Fibroblast of mammary gland (primary cell): ENCODE measurements around the gene VSTM4.

ENCODE experiments used
- DNase-seq: peaks from one replicate; pipeline ENCODE4 v3.0.0-alpha.2; 2010; ENCODE audit warnings: low read depth
- H3K4me3 ChIP-seq: 2 replicates; pipeline ENCODE4 v1.5.1; 2011; ENCODE audit warnings: low read depth, mild to moderate bottlenecking, low read length, moderate library complexity; ENCODE audit not compliant: control insufficient read depth
- CTCF ChIP-seq: conservative IDR thresholded peaks from 2 replicates; pipeline ENCODE4 v1.5.1; 2011; ENCODE audit warnings: low read depth, low read length, inconsistent platforms; ENCODE audit not compliant: control insufficient read depth, insufficient read depth

VSTM4 gene

DNA sequence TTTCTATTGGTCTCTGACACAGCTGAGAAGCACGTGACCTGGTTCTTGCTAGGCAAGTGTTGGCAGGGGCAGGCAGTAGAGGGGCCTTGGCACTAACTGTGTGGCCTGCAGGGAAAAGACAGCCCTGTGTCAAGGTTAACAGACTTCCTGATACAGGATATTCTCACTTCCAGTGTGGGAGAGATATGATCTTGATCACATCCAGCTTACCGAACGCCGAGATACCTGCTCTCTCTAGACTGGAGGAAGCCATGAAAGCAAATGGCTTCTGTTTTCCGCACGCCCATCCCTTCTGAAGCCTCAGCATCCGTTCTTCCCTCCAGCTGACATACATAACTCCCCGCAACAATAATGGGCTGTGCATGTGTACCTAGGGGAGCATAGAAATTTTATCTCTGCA is 79.4 kb downstream of the VSTM4 start:
- TF ChIP-seq CTCF, result no peak
- H3K4me3 ChIP-seq, result no peak overlapping the region
- DNase-seq, result no peak

DNA sequence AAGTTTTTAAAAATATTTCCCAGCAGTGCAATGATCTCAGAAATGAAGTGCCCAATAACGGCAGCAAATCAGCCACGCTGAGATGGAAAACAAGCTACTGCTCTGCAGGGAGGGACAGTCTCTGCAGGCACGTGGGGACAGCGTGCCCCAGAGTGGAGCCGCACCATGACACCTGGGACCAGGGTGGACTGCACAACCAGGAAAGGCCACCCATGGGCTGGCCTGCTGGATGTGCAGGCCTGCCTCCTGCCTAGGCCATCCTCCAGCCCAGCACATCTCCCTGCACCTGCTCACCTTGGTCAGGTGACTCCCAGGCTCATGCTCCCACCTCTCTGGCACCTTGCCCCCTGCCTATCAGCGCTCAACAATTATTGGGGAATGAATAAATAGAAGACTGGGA is 80.4 kb downstream of the VSTM4 start:
- TF ChIP-seq CTCF, result no peak
- no peak for DNase-seq
- no peak overlapping the region for H3K4me3 ChIP-seq

- no peak for DNase-seq
- H3K4me3 ChIP-seq, result no peak overlapping the region
These were observed 81.4 kb downstream of the VSTM4 start for GRCh38 chr10:49033939-49034338.

DNA sequence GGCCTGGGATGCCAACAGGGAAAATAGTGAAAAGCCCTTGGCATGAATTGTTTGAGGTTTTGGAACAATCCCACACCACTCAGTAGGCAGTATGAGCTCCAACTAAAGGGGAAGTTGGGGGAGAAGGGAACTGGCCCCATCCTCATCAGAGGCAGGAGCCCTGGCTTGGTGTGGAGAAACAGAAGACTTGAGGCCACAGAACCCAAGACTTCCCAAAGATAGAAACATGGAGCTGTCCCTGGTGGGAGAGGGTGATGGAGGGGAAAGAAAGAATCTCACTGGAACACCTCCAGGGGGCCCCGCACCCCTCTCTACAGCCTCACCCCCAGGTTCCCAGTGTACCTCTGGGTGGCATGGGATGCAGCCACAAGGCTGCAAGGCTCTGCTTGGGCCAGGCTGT is 85.7 kb downstream of the VSTM4 start:
- H3K4me3 ChIP-seq, result no peak overlapping the region
- no peak for DNase-seq
- no peak for TF ChIP-seq CTCF

More at GRCh38 chr10:49033939-49034338, 81.4 kb downstream of the VSTM4 start:
- TF ChIP-seq CTCF, result no peak

GRCh38 chr10:49028639-49029038 is 86.7 kb downstream of the VSTM4 start:
- no peak overlapping the region for H3K4me3 ChIP-seq
- DNase-seq, result no peak
- no peak for TF ChIP-seq CTCF

GRCh38 chr10:49025347-49025983 is 89.9 kb downstream of the VSTM4 start:
- TF ChIP-seq CTCF, result no peak
- H3K4me3 ChIP-seq, result no peak overlapping the region
- DNase-seq, result no peak

DNA sequence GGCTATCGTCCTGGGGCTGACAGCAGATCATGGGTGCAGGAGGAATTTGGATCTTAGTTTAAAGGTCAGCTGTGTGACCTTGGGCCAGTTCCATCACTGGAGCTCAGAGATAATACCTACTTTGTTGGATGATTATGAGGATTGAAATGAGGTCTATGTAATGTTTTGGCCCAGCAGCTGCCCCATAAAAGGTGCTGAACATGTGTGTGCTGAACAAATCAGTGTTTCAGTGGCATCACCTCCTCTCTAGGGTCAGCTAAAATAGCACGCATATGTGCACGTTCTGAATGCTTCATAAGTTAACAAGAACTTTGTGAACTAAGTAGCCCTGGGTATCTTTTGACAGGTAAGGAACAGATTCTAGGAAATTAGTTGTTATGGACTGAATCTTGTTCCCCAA is 90.8 kb downstream of the VSTM4 start:
- no peak overlapping the region for H3K4me3 ChIP-seq
- TF ChIP-seq CTCF, result no peak
- no peak for DNase-seq
